Peyer's patch (tissue), 4 donors: Measurements from ENCODE around the gene OPN3.

Experiments used
- POLR2A ChIP-seq, 2 donors: fragments of 450-650 bp; IDR thresholded peaks; one replicate each; pipeline ENCODE4 v1.5.1; 2017; ENCODE audit warnings: antibody characterized with exemption in 2 of 2, mild to moderate bottlenecking in 2 of 2, moderate library complexity in 2 of 2
- TF ChIP-seq, protein P1 (sequence below), 6 experiments: fragments of 450-650 bp in 4 of 6; fragments of 200-600 bp in 2 of 6; sonication (generic) in 1 of 6; IDR thresholded peaks; one replicate each; pipeline ENCODE4 v1.5.1; 2017 to 2019; ENCODE audit warnings: antibody characterized with exemption in 6 of 6, mild to moderate bottlenecking in 3 of 6, moderate library complexity in 1 of 6

DNA sequence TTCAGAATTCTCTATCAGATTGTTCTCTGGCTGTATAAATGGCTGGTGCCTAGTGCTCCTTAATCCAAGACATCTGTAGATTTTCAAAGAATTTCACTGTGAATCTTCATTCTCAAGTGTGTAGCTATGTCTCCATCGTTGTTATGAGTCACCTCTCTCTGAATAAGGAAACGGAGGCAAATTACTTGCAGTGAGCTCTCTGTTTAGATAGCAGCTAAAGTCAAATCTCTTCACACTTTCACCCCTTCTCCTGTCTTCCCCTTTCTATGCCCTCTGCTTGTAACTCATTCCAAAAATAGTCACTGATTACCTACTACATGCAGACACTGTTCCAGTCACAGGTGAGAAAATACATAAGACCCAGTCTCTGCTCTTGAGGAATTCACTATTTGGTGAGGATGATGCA is 39.7 kb downstream of the OPN3 start:
- TF ChIP-seq, protein P1, sequence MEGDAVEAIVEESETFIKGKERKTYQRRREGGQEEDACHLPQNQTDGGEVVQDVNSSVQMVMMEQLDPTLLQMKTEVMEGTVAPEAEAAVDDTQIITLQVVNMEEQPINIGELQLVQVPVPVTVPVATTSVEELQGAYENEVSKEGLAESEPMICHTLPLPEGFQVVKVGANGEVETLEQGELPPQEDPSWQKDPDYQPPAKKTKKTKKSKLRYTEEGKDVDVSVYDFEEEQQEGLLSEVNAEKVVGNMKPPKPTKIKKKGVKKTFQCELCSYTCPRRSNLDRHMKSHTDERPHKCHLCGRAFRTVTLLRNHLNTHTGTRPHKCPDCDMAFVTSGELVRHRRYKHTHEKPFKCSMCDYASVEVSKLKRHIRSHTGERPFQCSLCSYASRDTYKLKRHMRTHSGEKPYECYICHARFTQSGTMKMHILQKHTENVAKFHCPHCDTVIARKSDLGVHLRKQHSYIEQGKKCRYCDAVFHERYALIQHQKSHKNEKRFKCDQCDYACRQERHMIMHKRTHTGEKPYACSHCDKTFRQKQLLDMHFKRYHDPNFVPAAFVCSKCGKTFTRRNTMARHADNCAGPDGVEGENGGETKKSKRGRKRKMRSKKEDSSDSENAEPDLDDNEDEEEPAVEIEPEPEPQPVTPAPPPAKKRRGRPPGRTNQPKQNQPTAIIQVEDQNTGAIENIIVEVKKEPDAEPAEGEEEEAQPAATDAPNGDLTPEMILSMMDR (IDR thresholded peaks at IDR 0.05): no peak
- no peak for TF ChIP-seq POLR2A (IDR thresholded peaks at IDR 0.05)
